Measurements from ENCODE around the gene ADIPOQ. TPM values are rescaled to one million over a fixed set of nuclear protein-coding genes. Genes with fewer than 3 reads are reported as not detected.
"Not testable (repeated sequence)": the region's sequence is repeated elsewhere in the genome, so short reads cannot be mapped to it uniquely, and the experiment has no call there.

ADIPOQ gene
- total and polyA plus RNA-seq, 4 donors: 0.02 TPM; not detected in 3

- not testable (repeated sequence) for H3K9me3 ChIP-seq (ENCODE audit: control insufficient read depth in 4 of 4, low read length in 3 of 4); H3K27me3 ChIP-seq (ENCODE audit: control insufficient read depth in 4 of 4, insufficient read depth in 4 of 4, low read length in 3 of 4); H3K4me1 ChIP-seq (ENCODE audit: control insufficient read depth in 4 of 4, insufficient read depth in 4 of 4, low read length in 3 of 4); H3K4me3 ChIP-seq (ENCODE audit: low read depth in 1 of 3, low read length in 3 of 3); DNase-seq (ENCODE audit: low spot score); H3K27ac ChIP-seq (ENCODE audit: low read depth in 1 of 2, low read length in 2 of 2); H3K9ac ChIP-seq (ENCODE audit: low read depth in 1 of 2, low read length in 2 of 2); H3K36me3 ChIP-seq (ENCODE audit: control insufficient read depth in 4 of 4, insufficient read depth in 3 of 4, low read depth in 1 of 4, low read length in 3 of 4)
- TF ChIP-seq HNF4A (conservative IDR thresholded peaks at IDR 0.05) (peak; percentile 57 to 85), HNF4G (IDR thresholded peaks at IDR 0.05) (peak; percentile 49), SP1 (IDR thresholded peaks at IDR 0.05) (peak; percentile 44)
- WGBS: 40% methylated on average over 3 of the region's 3 CpGs
Measured at GRCh38 chr3:186907075-186907474, 64.6 kb downstream of the ADIPOQ start.

Other genes with a start within 250 kb of the ADIPOQ start
- 1,000 to 10,000 TPM in 1 of 2 donors, 100 to 1,000 TPM in 1; 965 to 4,470 TPM for gene AHSG, start 229.7 kb upstream of the ADIPOQ start, total RNA-seq
- 1,000 to 10,000 TPM; 1,784 to 2,316 TPM for gene AHSG, start 229.7 kb upstream of the ADIPOQ start, polyA plus RNA-seq
- 10 to 100 TPM in 1 of 2 donors, 1 to 10 TPM in 1; 3.1 to 10.8 TPM for gene FETUB, start 202.3 kb upstream of the ADIPOQ start, total RNA-seq
- gene FETUB, start 202.3 kb upstream of the ADIPOQ start, polyA plus RNA-seq: 10 to 100 TPM in 1 of 2 donors, 1 to 10 TPM in 1; 8.0 to 28.6 TPM
- 100 to 1,000 TPM in 1 of 2 donors, 10 to 100 TPM in 1; 41.8 to 139 TPM for gene HRG, start 176.7 kb upstream of the ADIPOQ start, total RNA-seq
- 100 to 1,000 TPM; 315 to 837 TPM for gene HRG, start 176.7 kb upstream of the ADIPOQ start, polyA plus RNA-seq
- gene KNG1, start 125.4 kb upstream of the ADIPOQ start, total RNA-seq: 100 to 1,000 TPM; 605 to 918 TPM
- gene KNG1, start 125.4 kb upstream of the ADIPOQ start, polyA plus RNA-seq: 100 to 1,000 TPM; 647 to 785 TPM
- 100 to 1,000 TPM; 255 to 373 TPM for gene EIF4A2, start 59.1 kb upstream of the ADIPOQ start, total RNA-seq
- 10 to 100 TPM; 81.4 to 89.9 TPM for gene EIF4A2, start 59.1 kb upstream of the ADIPOQ start, polyA plus RNA-seq
- 10 to 100 TPM in 1 of 2 donors, 1 to 10 TPM in 1; 6.4 to 27.3 TPM for gene RFC4, start 36.2 kb upstream of the ADIPOQ start, total RNA-seq
- gene RFC4, start 36.2 kb upstream of the ADIPOQ start, polyA plus RNA-seq: 1 to 10 TPM; 4.6 to 6.2 TPM
- gene ST6GAL1, start 87.8 kb downstream of the ADIPOQ start, total RNA-seq: 100 to 1,000 TPM; 102 to 376 TPM
- gene ST6GAL1, start 87.8 kb downstream of the ADIPOQ start, polyA plus RNA-seq: 100 to 1,000 TPM; 280 to 425 TPM

Measured in liver (tissue), 9 donors.